ENCODE results near the gene PFDN4. TPM values are rescaled to one million over a fixed set of nuclear protein-coding genes. Genes with fewer than 3 reads are reported as not detected.
A peak's percentile ranks its signal among the peaks of the same experiment; 100 is the strongest.

The PFDN4 gene
- total RNA-seq, 2 donors from 2014 or later, result 72.7 to 89.8 TPM

DNA sequence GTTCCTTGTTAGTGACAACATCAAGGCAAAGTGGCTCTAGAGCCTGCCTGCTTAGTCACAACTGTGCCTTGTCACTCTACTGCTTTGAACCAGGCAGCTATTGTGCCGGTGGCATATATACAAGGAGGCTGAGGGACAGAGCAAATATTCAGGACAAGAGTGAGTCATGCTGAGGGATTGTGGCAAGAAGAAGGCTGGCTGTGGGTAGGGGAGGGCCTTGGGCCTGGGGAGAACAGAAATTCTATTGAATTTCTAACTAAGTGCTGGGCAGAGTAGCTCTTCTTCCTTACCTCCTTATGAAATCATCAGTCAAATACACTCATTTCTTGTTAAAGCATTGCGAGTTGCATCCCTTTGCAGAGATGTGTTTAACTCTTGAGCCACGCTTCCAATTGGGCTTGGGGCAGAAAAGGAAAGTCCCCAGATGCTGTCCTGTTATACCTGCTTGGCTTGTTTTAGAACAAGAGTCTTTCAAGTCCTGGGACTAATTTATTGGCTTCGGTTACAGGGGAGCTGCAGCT, 59.7 kb downstream of the PFDN4 start:
- Mint-ChIP-seq H3K27me3 (ENCODE audit: insufficient read depth) (peaks cover 3% of the 10 kb centered on the region), H3K4me3 (no peak overlapping the region), H3K4me1 (peaks cover 11% of the 10 kb centered on the region), H3K9me3 (no peaks in the 10 kb centered on the region), H3K36me3 (ENCODE audit: low read depth) (no peaks in the 10 kb centered on the region), H3K27ac (no peak overlapping the region)
- peak; percentile 70 for DNase-seq
- no peaks in the 10 kb centered on the region for H3K9me3 ChIP-seq (ENCODE audit: control insufficient read depth, low read length)
- no peaks in the 10 kb centered on the region for H3K36me3 ChIP-seq (ENCODE audit: control insufficient read depth, insufficient read depth, low read length)
- H3K4me1 ChIP-seq (ENCODE audit: control insufficient read depth, insufficient read depth, low read length), result no peaks in the 10 kb centered on the region
- H3K9ac ChIP-seq (ENCODE audit: extremely low read depth, low read length, poor library complexity, severe bottlenecking), result no peak overlapping the region
- WGBS, 2 experiments (ENCODE audit: insufficient coverage in 1 of 2, insufficient read length in 1 of 2), result 59 to 75% methylated on average over 3 to 4 of the region's 4 CpGs
- TF ChIP-seq, protein P1, sequence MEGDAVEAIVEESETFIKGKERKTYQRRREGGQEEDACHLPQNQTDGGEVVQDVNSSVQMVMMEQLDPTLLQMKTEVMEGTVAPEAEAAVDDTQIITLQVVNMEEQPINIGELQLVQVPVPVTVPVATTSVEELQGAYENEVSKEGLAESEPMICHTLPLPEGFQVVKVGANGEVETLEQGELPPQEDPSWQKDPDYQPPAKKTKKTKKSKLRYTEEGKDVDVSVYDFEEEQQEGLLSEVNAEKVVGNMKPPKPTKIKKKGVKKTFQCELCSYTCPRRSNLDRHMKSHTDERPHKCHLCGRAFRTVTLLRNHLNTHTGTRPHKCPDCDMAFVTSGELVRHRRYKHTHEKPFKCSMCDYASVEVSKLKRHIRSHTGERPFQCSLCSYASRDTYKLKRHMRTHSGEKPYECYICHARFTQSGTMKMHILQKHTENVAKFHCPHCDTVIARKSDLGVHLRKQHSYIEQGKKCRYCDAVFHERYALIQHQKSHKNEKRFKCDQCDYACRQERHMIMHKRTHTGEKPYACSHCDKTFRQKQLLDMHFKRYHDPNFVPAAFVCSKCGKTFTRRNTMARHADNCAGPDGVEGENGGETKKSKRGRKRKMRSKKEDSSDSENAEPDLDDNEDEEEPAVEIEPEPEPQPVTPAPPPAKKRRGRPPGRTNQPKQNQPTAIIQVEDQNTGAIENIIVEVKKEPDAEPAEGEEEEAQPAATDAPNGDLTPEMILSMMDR (conservative IDR thresholded peaks at IDR 0.05), result no peak
- H3K27ac ChIP-seq (ENCODE audit: low read depth, low read length), result peak overlapping the region; percentile 8
- no peak overlapping the region for H3K4me3 ChIP-seq (ENCODE audit: low read length)
- H3K27me3 ChIP-seq (ENCODE audit: control insufficient read depth, insufficient read depth, low read length, poor library complexity, severe bottlenecking), result no peaks in the 10 kb centered on the region

DNA sequence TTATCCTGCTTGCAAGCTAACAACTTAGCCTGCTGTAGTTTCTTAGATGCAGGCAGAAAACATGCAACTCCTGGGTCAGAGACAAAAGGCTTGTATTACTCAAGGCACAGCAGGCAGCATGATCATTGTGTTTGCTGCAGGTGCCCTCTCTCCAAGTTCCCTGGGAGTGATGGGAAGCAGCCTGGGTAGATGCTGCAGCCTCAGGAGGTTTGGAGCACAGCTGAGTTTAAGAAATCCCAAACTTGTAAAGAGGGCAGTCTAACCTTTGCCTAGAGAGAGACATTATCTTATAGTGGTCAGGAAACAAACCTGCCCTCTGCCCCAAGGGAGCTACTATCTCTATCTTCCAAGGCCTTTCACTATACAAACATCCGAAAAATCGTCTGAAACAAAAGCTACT, 61.1 kb downstream of the PFDN4 start:
- peaks cover 11% of the 10 kb centered on the region for H3K4me1 Mint-ChIP-seq
- H3K4me1 ChIP-seq (ENCODE audit: control insufficient read depth, insufficient read depth, low read length), result no peaks in the 10 kb centered on the region
- no peak overlapping the region for H3K4me3 Mint-ChIP-seq
- H3K27me3 Mint-ChIP-seq (ENCODE audit: insufficient read depth), result peaks cover 3% of the 10 kb centered on the region
- no peak overlapping the region for H3K27ac ChIP-seq (ENCODE audit: low read depth, low read length)
- H3K9me3 ChIP-seq (ENCODE audit: control insufficient read depth, low read length), result no peaks in the 10 kb centered on the region
- WGBS, 2 experiments (ENCODE audit: insufficient coverage in 1 of 2, insufficient read length in 1 of 2), result 42 to 45% methylated on average over 2 of the region's 2 CpGs
- no peaks in the 10 kb centered on the region for H3K36me3 ChIP-seq (ENCODE audit: control insufficient read depth, insufficient read depth, low read length)
- H3K9ac ChIP-seq (ENCODE audit: extremely low read depth, low read length, poor library complexity, severe bottlenecking), result no peak overlapping the region
- no peaks in the 10 kb centered on the region for H3K9me3 Mint-ChIP-seq
- no peak overlapping the region for H3K4me3 ChIP-seq (ENCODE audit: low read length)
- no peak overlapping the region for H3K27ac Mint-ChIP-seq
- TF ChIP-seq, protein P1 (conservative IDR thresholded peaks at IDR 0.05), result no peak
- H3K27me3 ChIP-seq (ENCODE audit: control insufficient read depth, insufficient read depth, low read length, poor library complexity, severe bottlenecking), result no peaks in the 10 kb centered on the region
- no peaks in the 10 kb centered on the region for H3K36me3 Mint-ChIP-seq (ENCODE audit: low read depth)
- peak; percentile 61 for DNase-seq

Other genes with a start within 250 kb of the PFDN4 start
- gene BCAS1, start 137.5 kb upstream of the PFDN4 start, total RNA-seq, result not detected
- gene CYP24A1, start 34.1 kb upstream of the PFDN4 start, total RNA-seq, result under 1 TPM in 1 of 2 donors, not detected in 1; 0.13 TPM